HL-60 (cell line): Measurements from ENCODE around the gene MGAT5B.

ENCODE experiments used
- DNase-seq, 2 experiments: peaks; one replicate each; pipeline ENCODE4 v3.0.0-alpha.2; 2010 to 2020; ENCODE audit warnings: low read depth in 1 of 2, low spot score in 1 of 2
- H3K27ac ChIP-seq: fragments of 250-450 bp; sonication (Bioruptor Pico); replicated peaks from 2 replicates; pipeline ENCODE4 v1.5.1; 2020; ENCODE audit warnings: mild to moderate bottlenecking, moderate library complexity
- H3K27me3 ChIP-seq: fragments of 250-450 bp; sonication (Bioruptor Pico); 2 replicates; pipeline ENCODE4 v1.5.1; 2021; ENCODE audit warnings: mild to moderate bottlenecking, moderate library complexity; ENCODE audit not compliant: insufficient read depth, poor library complexity, severe bottlenecking
- H3K4me3 ChIP-seq: replicated peaks from 2 replicates; pipeline ENCODE4 v1.5.1; 2011; ENCODE audit warnings: mild to moderate bottlenecking, control low read depth, low read length; ENCODE audit not compliant: insufficient read depth
- CTCF ChIP-seq: IDR thresholded peaks from one replicate; pipeline ENCODE4 v1.5.1; 2011; ENCODE audit warnings: low read length, control low read depth, inconsistent platforms; ENCODE audit not compliant: insufficient read depth
- GABPA ChIP-seq: IDR thresholded peaks from 2 replicates; pipeline ENCODE4 v1.6.1; 2012; ENCODE audit warnings: low read depth
- POLR2AphosphoS5 ChIP-seq: IDR thresholded peaks from 2 replicates; pipeline ENCODE4 v1.6.1; 2012; ENCODE audit warnings: low read depth
- REST ChIP-seq: IDR thresholded peaks from 2 replicates; pipeline ENCODE4 v1.6.1; 2012; ENCODE audit warnings: low read depth; ENCODE audit not compliant: insufficient replicate concordance
- SPI1 ChIP-seq: IDR thresholded peaks from 2 replicates; pipeline ENCODE4 v1.6.1; 2012; ENCODE audit warnings: low read depth, mild to moderate bottlenecking, borderline replicate concordance

The MGAT5B gene

DNA sequence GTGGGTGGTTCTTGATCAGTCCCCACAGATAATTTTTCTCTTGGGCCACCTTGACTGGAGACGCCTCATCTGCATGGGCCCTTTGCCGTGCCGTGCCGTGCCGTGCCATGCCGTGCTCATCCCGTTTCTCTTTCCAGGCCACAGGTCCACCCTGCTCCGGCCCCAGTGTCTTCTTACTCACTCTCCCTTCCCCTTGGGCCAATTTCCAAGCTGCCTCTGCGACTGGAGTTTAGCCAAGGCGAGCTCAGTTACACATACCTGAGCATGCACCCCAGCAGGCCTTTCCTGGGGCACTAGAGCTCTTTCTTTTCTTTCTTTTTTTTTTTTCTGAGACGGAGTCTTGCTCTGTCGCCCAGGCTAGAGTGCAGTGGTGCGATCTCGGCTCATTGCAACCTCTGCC, 40.5 kb upstream of the MGAT5B start:
- Histone ChIP-seq H3K27me3 (no peaks in the 10 kb centered on the region), H3K27ac (no peak overlapping the region), H3K4me3 (no peak overlapping the region)
- DNase-seq, result no peak
- TF ChIP-seq REST (no peak), SPI1 (no peak), POLR2AphosphoS5 (no peak), GABPA (no peak), CTCF (no peak)

DNA sequence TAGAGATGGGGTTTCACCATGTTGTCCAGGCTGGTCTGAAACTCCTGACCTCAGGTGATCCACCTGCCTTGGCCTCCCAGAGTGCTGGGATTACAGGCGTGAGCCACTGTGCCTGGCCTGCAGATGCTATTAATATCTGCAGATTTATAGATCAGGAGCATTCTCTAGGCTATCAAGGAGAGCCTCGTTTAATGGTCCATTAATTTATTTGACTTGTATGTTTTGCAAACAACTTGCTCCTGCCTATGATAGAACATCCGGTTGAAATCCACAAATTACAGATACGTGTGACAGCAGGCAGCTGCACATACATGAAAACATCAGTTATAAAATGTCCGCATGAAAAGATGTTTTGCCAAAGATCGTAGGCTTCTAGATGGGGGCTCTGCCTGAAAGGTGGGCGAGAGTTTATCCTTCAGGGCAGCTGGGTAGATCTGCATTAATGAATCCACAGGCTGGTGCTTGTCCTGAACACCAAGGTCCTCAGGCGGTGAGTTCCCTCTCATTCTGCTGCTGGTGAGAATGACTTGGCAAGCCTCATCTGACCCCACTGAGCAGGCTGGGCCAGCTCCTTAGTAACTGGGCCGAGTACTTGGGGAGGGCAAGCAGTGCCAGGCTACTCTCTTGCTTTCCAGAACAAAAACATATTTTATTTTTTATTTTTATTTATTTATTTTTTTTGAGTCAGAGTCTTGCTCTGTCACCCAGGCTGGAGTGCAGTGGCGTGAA, 37.1 kb upstream of the MGAT5B start:
- H3K27ac ChIP-seq, result no peak overlapping the region

More for the DNA sequence above, 37.1 kb upstream of the MGAT5B start:
- Histone ChIP-seq H3K4me3 (no peak overlapping the region), H3K27me3 (peaks cover 8% of the 10 kb centered on the region)
- no peak for TF ChIP-seq REST
- no peak for TF ChIP-seq POLR2AphosphoS5
- TF ChIP-seq CTCF, result no peak
- no peak for TF ChIP-seq SPI1
- no peak for TF ChIP-seq GABPA
- no peak for DNase-seq
